OCI-LY3 (cell line): ENCODE results near the gene SLC25A21.

ENCODE experiments used
- CTCF ChIP-seq: fragments of 200-600, 300-600 bp; sonication (generic); IDR thresholded peaks from 2 replicates; pipeline ENCODE4 v1.5.1; 2014; ENCODE audit warnings: antibody characterized with exemption, low read length, low read depth
- EZH2phosphoT487 ChIP-seq: fragments of 200-600 bp; shearing (Covaris generic); IDR thresholded peaks from 2 replicates; pipeline ENCODE4 v1.6.1; 2018; ENCODE audit warnings: antibody characterized with exemption, mixed run types, low read depth

- TF ChIP-seq CTCF (no peak), EZH2phosphoT487 (no peak)
Measured at GRCh38 chr14:37198907-37199306, 26.5 kb upstream of the SLC25A21 start.
